ENCODE results near the gene EMP1.

DNA sequence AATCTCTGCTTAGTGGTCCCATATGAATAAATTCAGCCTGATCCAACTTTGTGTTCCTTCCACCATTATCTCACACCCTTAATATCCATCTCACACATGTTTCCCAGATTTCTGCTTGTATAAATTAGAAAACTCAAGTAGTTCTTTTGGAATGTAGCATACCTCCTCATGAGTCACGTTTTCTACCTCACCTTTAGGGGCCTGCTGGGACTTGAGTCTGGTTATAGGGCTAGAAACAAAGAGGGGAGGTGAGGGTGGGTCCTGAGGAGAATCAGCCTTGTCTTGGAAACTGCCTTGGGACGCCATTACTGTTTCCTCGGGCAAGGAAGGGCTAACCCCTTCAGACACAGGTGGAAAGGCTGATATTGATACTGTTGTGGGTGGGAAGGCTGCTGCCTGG is 51.1 kb downstream of the EMP1 start:
- TF ChIP-seq CTCF (IDR thresholded peaks at IDR 0.05) (no peak), POLR2AphosphoS5 (IDR thresholded peaks at IDR 0.05; ENCODE audit: low read depth, low read length) (no peak)
- TF ChIP-seq, protein P1, sequence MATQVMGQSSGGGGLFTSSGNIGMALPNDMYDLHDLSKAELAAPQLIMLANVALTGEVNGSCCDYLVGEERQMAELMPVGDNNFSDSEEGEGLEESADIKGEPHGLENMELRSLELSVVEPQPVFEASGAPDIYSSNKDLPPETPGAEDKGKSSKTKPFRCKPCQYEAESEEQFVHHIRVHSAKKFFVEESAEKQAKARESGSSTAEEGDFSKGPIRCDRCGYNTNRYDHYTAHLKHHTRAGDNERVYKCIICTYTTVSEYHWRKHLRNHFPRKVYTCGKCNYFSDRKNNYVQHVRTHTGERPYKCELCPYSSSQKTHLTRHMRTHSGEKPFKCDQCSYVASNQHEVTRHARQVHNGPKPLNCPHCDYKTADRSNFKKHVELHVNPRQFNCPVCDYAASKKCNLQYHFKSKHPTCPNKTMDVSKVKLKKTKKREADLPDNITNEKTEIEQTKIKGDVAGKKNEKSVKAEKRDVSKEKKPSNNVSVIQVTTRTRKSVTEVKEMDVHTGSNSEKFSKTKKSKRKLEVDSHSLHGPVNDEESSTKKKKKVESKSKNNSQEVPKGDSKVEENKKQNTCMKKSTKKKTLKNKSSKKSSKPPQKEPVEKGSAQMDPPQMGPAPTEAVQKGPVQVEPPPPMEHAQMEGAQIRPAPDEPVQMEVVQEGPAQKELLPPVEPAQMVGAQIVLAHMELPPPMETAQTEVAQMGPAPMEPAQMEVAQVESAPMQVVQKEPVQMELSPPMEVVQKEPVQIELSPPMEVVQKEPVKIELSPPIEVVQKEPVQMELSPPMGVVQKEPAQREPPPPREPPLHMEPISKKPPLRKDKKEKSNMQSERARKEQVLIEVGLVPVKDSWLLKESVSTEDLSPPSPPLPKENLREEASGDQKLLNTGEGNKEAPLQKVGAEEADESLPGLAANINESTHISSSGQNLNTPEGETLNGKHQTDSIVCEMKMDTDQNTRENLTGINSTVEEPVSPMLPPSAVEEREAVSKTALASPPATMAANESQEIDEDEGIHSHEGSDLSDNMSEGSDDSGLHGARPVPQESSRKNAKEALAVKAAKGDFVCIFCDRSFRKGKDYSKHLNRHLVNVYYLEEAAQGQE (IDR thresholded peaks at IDR 0.05; ENCODE audit: insufficient read depth in 1 of 2, low read depth in 2 of 2, low read length in 1 of 2): no peak
